Measurements from ENCODE around the gene GLRB. TPM values are rescaled to one million over a fixed set of nuclear protein-coding genes. Genes with fewer than 3 reads are reported as not detected.
"Not testable (repeated sequence)": the region's sequence is repeated elsewhere in the genome, so short reads cannot be mapped to it uniquely, and the experiment has no call there.

The GLRB gene
- 10 to 100 TPM; 13.2 to 16.5 (median 13.5) TPM for polyA plus RNA-seq (ENCODE audit: insufficient read length in 4 of 4)

DNA sequence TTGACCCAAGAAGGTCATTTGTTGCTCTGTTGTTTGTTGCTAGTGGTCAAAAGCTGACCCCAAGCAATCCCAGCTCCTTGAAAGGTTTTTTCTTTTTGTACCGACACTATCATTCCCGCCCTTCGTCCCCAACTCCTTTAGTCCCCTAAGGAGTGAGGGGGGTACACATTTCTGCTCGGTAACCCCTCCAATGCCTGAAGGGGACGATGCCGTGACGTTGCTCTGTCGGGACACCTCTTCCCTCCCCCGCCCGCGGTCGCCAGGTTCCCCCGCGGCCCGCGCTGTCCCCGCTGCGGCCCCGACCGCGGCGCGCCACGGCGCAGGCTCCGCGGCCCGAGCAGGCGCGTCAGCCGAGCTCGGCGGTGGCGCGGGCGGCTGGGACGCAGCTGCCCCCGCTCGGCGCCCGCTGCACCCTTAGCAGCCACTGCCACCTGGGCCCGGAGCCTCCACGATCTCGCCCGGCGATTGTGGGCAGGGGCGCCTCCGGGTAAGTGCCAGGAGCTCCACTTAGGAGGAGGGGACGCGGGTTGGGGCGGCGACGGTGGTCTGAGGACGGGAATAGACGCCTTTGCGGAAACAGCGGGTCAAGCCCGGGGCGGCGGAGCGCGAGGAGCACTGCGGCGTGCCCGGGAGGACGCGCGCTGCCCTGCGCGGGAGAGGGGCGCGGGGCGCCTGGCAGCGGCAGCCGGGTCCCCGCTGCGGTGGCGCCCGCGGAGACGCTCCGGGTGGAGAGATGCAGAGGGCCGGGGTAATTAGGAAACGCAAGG is at the start of gene GLRB:
GLRB (plus strand) TSS at position 340 of the 767 bp plus-strand sequence. CDS start 1,875 bp downstream, outside the sequence.
- DNase-seq (ENCODE audit: low read depth in 4 of 4, low spot score in 2 of 4) = peak in 3 of 4 donors; percentile 11 to 32 (median 13)

DNA sequence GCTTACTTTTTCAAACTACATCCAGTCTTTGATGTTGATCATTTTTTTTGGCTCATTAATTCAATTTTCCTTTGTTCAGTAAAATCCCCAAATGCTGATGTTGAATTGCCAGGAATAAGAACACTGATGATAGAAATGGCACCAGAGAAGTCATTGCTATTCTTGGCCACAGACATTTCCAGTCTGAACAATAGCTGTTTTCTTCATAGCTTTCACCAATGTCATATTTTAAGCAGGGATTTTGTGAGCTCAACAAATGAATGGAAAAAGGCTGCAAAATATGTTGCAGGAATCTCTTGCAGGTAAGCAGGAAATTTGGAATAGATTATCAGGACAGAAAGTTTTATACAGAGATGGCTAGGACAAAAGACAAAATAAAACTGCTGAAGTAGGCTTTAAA is 40.5 kb upstream of the GLRB start:
- no peak for DNase-seq (ENCODE audit: low read depth in 4 of 4, low spot score in 2 of 4)

DNA sequence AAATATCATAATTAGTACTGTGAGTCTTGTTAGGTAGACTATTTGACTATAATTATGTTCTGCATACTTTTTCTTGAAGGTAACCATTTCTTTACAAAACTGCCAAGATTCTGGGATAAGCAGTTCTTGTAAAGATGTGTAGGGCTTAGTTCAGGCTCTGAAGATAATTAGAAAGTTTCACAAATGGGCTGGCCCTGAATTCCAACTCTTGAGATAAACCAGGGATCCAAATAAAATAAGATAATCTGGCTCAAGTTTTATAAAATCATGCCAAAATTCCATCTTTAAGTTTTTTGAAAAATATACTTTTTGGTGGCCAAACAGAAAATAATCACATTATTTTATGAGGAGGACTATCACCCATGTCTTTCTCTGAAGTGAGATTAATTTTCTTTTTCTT is 35.5 kb upstream of the GLRB start:
- DNase-seq (ENCODE audit: low read depth in 4 of 4, low spot score in 2 of 4) = no peak

- no peak for DNase-seq (ENCODE audit: low read depth in 4 of 4, low spot score in 2 of 4)
Observed at GRCh38 chr4:157043131-157043530, 32.8 kb upstream of the GLRB start.

- peak; percentile 21 to 34 (median 28) for DNase-seq (ENCODE audit: low read depth in 4 of 4, low spot score in 2 of 4)
Observed at GRCh38 chr4:157045507-157046127, 30.3 kb upstream of the GLRB start.

- DNase-seq (ENCODE audit: low read depth in 4 of 4, low spot score in 2 of 4) = no peak
Observed at GRCh38 chr4:157048248-157048647, 27.7 kb upstream of the GLRB start.

DNA sequence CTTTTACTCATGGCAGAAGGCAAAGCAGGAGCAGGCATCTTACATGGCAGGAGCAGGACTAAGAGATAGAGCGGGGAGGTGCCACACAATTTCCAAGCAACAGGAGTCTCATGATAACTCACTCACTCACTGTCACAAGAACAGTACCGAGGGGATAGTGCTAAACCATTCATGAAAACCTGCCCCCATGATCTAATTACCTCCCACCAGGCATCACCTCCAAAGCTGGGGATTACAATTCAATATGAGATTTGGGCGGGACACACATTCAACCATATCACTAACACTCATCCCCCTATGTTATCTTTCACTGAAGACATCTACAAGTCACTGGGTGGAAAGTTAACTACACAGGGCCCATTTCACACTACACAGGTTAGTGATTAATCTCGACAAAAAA is 25.4 kb upstream of the GLRB start:
- no peak for DNase-seq (ENCODE audit: low read depth in 4 of 4, low spot score in 2 of 4)

- no peak for DNase-seq (ENCODE audit: low read depth in 4 of 4, low spot score in 2 of 4)
Observed at GRCh38 chr4:157052429-157053040, 23.4 kb upstream of the GLRB start.

GRCh38 chr4:157057218-157057617 is 18.7 kb upstream of the GLRB start:
- no peak for DNase-seq (ENCODE audit: low read depth in 4 of 4, low spot score in 2 of 4)

- DNase-seq (ENCODE audit: low read depth in 4 of 4, low spot score in 2 of 4) = not testable (repeated sequence)
Observed at GRCh38 chr4:157058899-157059298, 17.1 kb upstream of the GLRB start.

- no peak for DNase-seq (ENCODE audit: low read depth in 4 of 4, low spot score in 2 of 4)
Observed at GRCh38 chr4:157072002-157072401, 3.9 kb upstream of the GLRB start.

GRCh38 chr4:157075401-157075800 is 549 bp upstream of the GLRB start:
- DNase-seq (ENCODE audit: low read depth in 4 of 4, low spot score in 2 of 4) = no peak

DNA sequence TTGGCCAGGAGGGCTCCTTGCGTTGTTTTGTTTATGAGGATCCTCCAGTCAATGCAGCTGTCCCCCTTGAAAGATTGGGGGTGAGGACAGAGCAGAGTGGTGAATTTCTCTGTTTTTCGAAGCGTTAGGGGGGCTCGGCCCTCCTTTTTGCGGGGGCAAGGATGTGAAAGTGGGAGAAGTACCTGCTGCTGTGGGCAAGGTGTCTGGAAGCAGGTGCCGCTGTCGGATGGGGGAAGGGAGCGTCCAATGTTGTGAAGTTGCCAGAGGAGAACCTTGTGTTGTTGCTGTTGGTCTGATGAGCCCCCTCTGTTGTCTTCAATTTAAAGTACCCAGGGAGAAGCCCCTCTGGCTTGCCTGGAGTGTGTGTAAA is 613 bp downstream of the GLRB start:
- peak in 3 of 4 donors; percentile 7 to 28 (median 23) for DNase-seq (ENCODE audit: low read depth in 4 of 4, low spot score in 2 of 4)

- DNase-seq (ENCODE audit: low read depth in 4 of 4, low spot score in 2 of 4) = no peak
Observed at GRCh38 chr4:157079441-157079840, 3.5 kb downstream of the GLRB start.

GRCh38 chr4:157080605-157081004 is 4.7 kb downstream of the GLRB start:
- no peak for DNase-seq (ENCODE audit: low read depth in 4 of 4, low spot score in 2 of 4)

- DNase-seq (ENCODE audit: low read depth in 4 of 4, low spot score in 2 of 4) = no peak
Observed at GRCh38 chr4:157095716-157096115, 19.8 kb downstream of the GLRB start.

DNA sequence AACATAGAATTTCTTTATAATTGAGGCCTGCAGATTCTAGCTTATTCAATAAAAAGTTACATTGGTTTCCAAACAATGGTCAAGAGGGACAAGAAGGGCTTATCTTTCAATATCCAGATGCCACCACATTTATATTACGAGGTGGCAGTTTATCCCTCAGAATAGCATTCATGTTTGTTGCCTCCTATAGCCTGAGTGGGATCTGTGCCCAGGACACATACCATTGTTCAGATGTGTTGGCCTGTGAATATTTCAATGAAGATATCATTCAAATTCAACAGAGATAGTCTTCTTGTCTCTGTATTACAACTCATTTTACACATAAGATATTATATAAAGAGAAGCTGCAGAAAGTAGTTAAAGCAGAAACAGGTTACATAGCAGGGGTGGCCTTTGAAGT is 20.5 kb downstream of the GLRB start:
- no peak for DNase-seq (ENCODE audit: low read depth in 4 of 4, low spot score in 2 of 4)

GRCh38 chr4:157099506-157099905 is 23.6 kb downstream of the GLRB start:
- no peak for DNase-seq (ENCODE audit: low read depth in 4 of 4, low spot score in 2 of 4)

DNA sequence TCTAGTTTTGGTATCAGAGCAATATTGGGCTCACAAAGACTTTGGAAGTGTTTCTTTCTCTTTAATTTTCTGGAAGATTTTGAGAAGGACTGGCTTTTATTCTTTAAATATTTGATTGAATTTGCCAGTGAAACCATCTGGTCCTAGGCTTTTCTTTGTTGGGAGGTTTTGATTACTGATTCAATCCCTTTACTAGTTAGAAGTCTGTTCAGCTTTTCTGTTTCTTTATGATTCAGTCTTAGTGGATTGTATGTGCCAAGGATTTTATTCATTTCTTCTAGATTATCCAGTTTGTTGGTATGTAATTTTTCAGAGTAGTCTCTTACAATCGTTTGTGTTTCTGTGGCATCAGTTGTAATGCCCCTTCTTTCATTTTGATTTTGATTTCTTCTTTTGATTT is 28.6 kb downstream of the GLRB start:
- no peak for DNase-seq (ENCODE audit: low read depth in 4 of 4, low spot score in 2 of 4)

DNA sequence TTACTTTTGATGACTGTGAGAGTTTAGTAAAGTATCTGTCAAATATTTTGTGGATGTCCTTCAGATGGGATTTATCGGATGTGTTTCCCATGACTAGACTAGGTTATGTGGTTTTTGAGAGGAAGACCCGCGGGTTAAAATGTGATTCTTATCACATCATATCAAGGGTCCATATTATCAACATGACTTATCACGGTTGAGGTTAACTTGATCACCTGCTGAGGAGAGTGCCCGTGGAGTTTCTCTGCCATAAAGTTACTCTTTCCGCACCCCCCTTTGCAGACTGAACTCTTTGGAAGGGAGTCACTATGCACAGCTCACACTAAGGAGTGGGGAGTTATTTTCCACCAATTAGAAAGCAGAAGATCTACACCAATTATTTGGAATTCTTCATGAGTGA is 38.7 kb downstream of the GLRB start:
- no peak for DNase-seq (ENCODE audit: low read depth in 4 of 4, low spot score in 2 of 4)

- no peak for DNase-seq (ENCODE audit: low read depth in 4 of 4, low spot score in 2 of 4)
Observed at GRCh38 chr4:157115613-157116335, 39.8 kb downstream of the GLRB start.

Data from left renal cortex interstitium (tissue), 4 donors.